HEK293 (cell line): ENCODE results near the gene SNTG2.

Experiments used
- CTCF ChIA-PET: fragments of 350-600 bp; formaldehyde crosslinking; extraction: SDS; loops from one replicate; lab custom pipeline; 2021; ENCODE audit warnings: antibody characterized with exemption; lab: Yijun Ruan, JAX
- POLR2A ChIA-PET: fragments of 300-600 bp; formaldehyde crosslinking; extraction: SDS; loops from one replicate; lab custom pipeline; 2020; ENCODE audit warnings: antibody characterized with exemption, inconsistent platforms; lab: Yijun Ruan, JAX
- H3K27ac ChIP-seq: fragments of 200-500 bp; sonication (Bioruptor generic); 2 replicates; pipeline ENCODE4 v1.5.1; 2014; ENCODE audit warnings: low read depth, low read length, control low read depth, inconsistent platforms; ENCODE audit errors: extremely low read depth
- H3K36me3 ChIP-seq, 2 experiments: fragments of 200-500 bp in 1 of 2; sonication (Bioruptor generic) in 1 of 2; 1 replicate in 1 of 2; 2 replicates in 1 of 2; pipeline ENCODE4 v1.5.1; 2014 to 2017; ENCODE audit warnings: inconsistent platforms in 2 of 2, low read length in 2 of 2; ENCODE audit not compliant: control insufficient read depth in 2 of 2, insufficient read depth in 1 of 2
- H3K4me1 ChIP-seq: fragments of 200-500 bp; sonication (Bioruptor generic); 2 replicates; pipeline ENCODE4 v1.5.1; 2014; ENCODE audit warnings: mild to moderate bottlenecking, low read length, inconsistent platforms; ENCODE audit not compliant: control insufficient read depth, insufficient read depth
- H3K4me3 ChIP-seq: 2 replicates; pipeline ENCODE4 v1.5.1; 2011; ENCODE audit warnings: low read depth, mild to moderate bottlenecking, control low read depth, low read length, moderate library complexity
- H3K9me3 ChIP-seq: fragments of 200-500 bp; sonication (Bioruptor generic); 2 replicates; pipeline ENCODE4 v1.5.1; 2014; ENCODE audit warnings: low read depth, low read length, inconsistent platforms; ENCODE audit not compliant: control insufficient read depth, insufficient read depth
- MEIS1 ChIP-seq: sonication (generic); formaldehyde crosslinking; IDR thresholded peaks from 2 replicates; pipeline ENCODE4 v1.8.1; 2022; ENCODE audit warnings: missing genetic modification reagents, mild to moderate bottlenecking, borderline replicate concordance
- YY2 ChIP-seq: fragments of 450-650 bp; formaldehyde crosslinking; IDR thresholded peaks from 2 replicates; pipeline ENCODE4 v1.5.1; 2016; ENCODE audit warnings: missing biosample characterization, missing genetic modification characterization
- ZNF2 ChIP-seq: fragments of 450-650 bp; formaldehyde crosslinking; IDR thresholded peaks from 2 replicates; pipeline ENCODE4 v1.5.1; 2016; ENCODE audit warnings: missing biosample characterization, missing genetic modification characterization
- ZNF266 ChIP-seq: fragments of 450-650 bp; formaldehyde crosslinking; IDR thresholded peaks from 2 replicates; pipeline ENCODE4 v1.5.1; 2016; ENCODE audit warnings: missing biosample characterization, missing genetic modification characterization, low read depth
- ZNF311 ChIP-seq: fragments of 450-650 bp; formaldehyde crosslinking; IDR thresholded peaks from 2 replicates; pipeline ENCODE4 v1.5.1; 2017; ENCODE audit warnings: missing biosample characterization, missing genetic modification characterization, borderline replicate concordance
- ZNF521 ChIP-seq: fragments of 450-650 bp; formaldehyde crosslinking; IDR thresholded peaks from 2 replicates; pipeline ENCODE4 v1.5.1; 2017; ENCODE audit warnings: missing biosample characterization, mild to moderate bottlenecking, missing genetic modification characterization
- ZNF585B ChIP-seq: fragments of 450-650 bp; formaldehyde crosslinking; IDR thresholded peaks from 2 replicates; pipeline ENCODE4 v1.5.1; 2016; ENCODE audit warnings: missing biosample characterization, missing genetic modification characterization
- ZNF600 ChIP-seq: fragments of 450-650 bp; formaldehyde crosslinking; IDR thresholded peaks from 2 replicates; pipeline ENCODE4 v1.5.1; 2016; ENCODE audit warnings: missing biosample characterization, missing genetic modification characterization
- ZNF701 ChIP-seq: fragments of 450-650 bp; formaldehyde crosslinking; IDR thresholded peaks from 2 replicates; pipeline ENCODE4 v1.5.1; 2016; ENCODE audit warnings: missing biosample characterization, missing genetic modification characterization
- ZNF791 ChIP-seq: fragments of 450-650 bp; formaldehyde crosslinking; IDR thresholded peaks from 2 replicates; pipeline ENCODE4 v1.5.1; 2016; ENCODE audit warnings: missing biosample characterization, missing genetic modification characterization
- TF ChIP-seq, protein P1 (sequence below): fragments of 450-650 bp; formaldehyde crosslinking; IDR thresholded peaks from 2 replicates; pipeline ENCODE4 v1.5.1; 2016; ENCODE audit warnings: missing biosample characterization, missing genetic modification characterization, borderline replicate concordance
- TF ChIP-seq, protein P2 (sequence below): fragments of 450-650 bp; formaldehyde crosslinking; IDR thresholded peaks from 2 replicates; pipeline ENCODE4 v1.5.1; 2016; ENCODE audit warnings: missing biosample characterization, missing genetic modification characterization, borderline replicate concordance
- TF ChIP-seq, protein P3 (sequence below): fragments of 450-650 bp; formaldehyde crosslinking; IDR thresholded peaks from 2 replicates; pipeline ENCODE4 v1.5.1; 2016; ENCODE audit warnings: missing biosample characterization, missing genetic modification characterization
- TF ChIP-seq, protein P4 (sequence below): fragments of 450-650 bp; formaldehyde crosslinking; IDR thresholded peaks from 2 replicates; pipeline ENCODE4 v1.5.1; 2016; ENCODE audit warnings: missing biosample characterization, missing genetic modification characterization, low read depth
- TF ChIP-seq, protein P5 (sequence below): fragments of 450-650 bp; formaldehyde crosslinking; IDR thresholded peaks from 2 replicates; pipeline ENCODE4 v1.5.1; 2016; ENCODE audit warnings: missing biosample characterization, missing genetic modification characterization

SNTG2 gene

DNA sequence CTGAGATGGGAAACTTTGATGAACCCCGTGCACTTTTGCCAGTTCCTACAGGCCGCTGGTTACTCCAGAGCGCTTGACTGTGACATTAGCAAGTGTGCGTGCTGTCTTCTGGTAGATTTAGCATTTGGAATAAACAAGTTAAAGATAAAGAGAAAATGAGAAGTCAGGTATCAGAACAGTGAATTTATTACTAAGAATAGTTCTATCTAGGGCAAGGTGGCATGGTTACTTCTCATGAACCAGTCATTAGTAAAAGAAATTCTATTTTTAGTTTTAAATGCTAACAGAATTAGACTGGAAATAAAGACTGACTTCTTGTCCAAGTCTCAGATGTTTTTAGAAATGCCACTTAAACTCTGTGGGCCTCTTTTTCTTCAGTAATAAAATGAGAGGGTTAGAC, 258.6 kb downstream of the SNTG2 start:
- Histone ChIP-seq H3K27ac (no peak overlapping the region), H3K36me3 (no peaks in the 10 kb centered on the region)
- ChIA-PET CTCF (interaction anchor here (0.6 kb wide), 1 partner anchor 13 kb away, joined by 3 read pairs; no protein-coding TSS in a partner anchor), POLR2A (no interaction called here)
- TF ChIP-seq, protein P1, sequence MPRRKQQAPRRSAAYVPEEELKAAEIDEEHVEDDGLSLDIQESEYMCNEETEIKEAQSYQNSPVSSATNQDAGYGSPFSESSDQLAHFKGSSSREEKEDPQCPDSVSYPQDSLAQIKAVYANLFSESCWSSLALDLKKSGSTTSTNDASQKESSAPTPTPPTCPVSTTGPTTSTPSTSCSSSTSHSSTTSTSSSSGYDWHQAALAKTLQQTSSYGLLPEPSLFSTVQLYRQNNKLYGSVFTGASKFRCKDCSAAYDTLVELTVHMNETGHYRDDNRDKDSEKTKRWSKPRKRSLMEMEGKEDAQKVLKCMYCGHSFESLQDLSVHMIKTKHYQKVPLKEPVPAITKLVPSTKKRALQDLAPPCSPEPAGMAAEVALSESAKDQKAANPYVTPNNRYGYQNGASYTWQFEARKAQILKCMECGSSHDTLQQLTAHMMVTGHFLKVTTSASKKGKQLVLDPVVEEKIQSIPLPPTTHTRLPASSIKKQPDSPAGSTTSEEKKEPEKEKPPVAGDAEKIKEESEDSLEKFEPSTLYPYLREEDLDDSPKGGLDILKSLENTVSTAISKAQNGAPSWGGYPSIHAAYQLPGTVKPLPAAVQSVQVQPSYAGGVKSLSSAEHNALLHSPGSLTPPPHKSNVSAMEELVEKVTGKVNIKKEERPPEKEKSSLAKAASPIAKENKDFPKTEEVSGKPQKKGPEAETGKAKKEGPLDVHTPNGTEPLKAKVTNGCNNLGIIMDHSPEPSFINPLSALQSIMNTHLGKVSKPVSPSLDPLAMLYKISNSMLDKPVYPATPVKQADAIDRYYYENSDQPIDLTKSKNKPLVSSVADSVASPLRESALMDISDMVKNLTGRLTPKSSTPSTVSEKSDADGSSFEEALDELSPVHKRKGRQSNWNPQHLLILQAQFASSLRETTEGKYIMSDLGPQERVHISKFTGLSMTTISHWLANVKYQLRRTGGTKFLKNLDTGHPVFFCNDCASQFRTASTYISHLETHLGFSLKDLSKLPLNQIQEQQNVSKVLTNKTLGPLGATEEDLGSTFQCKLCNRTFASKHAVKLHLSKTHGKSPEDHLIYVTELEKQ: no peak
- no peak for TF ChIP-seq ZNF600 (tag by site-specific recombination)
- TF ChIP-seq, all 188 proteins: peak for 0
- Histone ChIP-seq H3K9me3 (no peaks in the 10 kb centered on the region), H3K4me3 (no peak overlapping the region), H3K4me1 (no peaks in the 10 kb centered on the region)

DNA sequence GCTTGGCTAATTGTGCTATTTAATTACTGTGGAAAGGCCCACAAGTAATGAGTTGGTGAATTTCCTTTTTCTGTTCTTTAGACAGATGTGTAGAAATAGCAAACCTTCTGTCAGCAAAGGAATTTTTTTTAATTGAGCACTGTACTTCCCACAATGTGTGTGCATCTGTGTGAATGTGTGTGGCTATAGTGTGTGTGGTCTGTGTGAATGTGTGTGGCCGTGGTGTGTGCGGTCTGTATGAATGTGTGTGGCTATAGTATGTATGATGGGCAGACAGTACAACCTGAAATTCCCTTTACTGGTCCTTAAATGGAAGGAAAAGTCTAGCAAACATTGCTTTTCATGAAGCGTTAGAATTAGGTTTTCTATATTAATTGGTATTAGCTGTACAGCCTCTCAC, 259.1 kb downstream of the SNTG2 start:
- Histone ChIP-seq H3K4me3 (no peak overlapping the region), H3K4me1 (no peaks in the 10 kb centered on the region), H3K36me3 (no peaks in the 10 kb centered on the region), H3K27ac (no peak overlapping the region), H3K9me3 (no peaks in the 10 kb centered on the region)
- ChIA-PET CTCF (interaction anchor here (0.7 kb wide), 1 partner anchor 146 kb away, joined by 3 read pairs; no protein-coding TSS in a partner anchor), POLR2A (no interaction called here)
- no peak for TF ChIP-seq ZNF701
- TF ChIP-seq, protein P2, sequence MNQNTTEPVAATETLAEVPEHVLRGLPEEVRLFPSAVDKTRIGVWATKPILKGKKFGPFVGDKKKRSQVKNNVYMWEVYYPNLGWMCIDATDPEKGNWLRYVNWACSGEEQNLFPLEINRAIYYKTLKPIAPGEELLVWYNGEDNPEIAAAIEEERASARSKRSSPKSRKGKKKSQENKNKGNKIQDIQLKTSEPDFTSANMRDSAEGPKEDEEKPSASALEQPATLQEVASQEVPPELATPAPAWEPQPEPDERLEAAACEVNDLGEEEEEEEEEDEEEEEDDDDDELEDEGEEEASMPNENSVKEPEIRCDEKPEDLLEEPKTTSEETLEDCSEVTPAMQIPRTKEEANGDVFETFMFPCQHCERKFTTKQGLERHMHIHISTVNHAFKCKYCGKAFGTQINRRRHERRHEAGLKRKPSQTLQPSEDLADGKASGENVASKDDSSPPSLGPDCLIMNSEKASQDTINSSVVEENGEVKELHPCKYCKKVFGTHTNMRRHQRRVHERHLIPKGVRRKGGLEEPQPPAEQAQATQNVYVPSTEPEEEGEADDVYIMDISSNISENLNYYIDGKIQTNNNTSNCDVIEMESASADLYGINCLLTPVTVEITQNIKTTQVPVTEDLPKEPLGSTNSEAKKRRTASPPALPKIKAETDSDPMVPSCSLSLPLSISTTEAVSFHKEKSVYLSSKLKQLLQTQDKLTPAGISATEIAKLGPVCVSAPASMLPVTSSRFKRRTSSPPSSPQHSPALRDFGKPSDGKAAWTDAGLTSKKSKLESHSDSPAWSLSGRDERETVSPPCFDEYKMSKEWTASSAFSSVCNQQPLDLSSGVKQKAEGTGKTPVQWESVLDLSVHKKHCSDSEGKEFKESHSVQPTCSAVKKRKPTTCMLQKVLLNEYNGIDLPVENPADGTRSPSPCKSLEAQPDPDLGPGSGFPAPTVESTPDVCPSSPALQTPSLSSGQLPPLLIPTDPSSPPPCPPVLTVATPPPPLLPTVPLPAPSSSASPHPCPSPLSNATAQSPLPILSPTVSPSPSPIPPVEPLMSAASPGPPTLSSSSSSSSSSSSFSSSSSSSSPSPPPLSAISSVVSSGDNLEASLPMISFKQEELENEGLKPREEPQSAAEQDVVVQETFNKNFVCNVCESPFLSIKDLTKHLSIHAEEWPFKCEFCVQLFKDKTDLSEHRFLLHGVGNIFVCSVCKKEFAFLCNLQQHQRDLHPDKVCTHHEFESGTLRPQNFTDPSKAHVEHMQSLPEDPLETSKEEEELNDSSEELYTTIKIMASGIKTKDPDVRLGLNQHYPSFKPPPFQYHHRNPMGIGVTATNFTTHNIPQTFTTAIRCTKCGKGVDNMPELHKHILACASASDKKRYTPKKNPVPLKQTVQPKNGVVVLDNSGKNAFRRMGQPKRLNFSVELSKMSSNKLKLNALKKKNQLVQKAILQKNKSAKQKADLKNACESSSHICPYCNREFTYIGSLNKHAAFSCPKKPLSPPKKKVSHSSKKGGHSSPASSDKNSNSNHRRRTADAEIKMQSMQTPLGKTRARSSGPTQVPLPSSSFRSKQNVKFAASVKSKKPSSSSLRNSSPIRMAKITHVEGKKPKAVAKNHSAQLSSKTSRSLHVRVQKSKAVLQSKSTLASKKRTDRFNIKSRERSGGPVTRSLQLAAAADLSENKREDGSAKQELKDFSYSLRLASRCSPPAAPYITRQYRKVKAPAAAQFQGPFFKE (tag by site-specific recombination): no peak
- TF ChIP-seq, protein P3, sequence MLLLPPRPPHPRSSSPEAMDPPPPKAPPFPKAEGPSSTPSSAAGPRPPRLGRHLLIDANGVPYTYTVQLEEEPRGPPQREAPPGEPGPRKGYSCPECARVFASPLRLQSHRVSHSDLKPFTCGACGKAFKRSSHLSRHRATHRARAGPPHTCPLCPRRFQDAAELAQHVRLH (tag by site-specific recombination): no peak
- TF ChIP-seq, protein P1: no peak
- TF ChIP-seq, protein P4, sequence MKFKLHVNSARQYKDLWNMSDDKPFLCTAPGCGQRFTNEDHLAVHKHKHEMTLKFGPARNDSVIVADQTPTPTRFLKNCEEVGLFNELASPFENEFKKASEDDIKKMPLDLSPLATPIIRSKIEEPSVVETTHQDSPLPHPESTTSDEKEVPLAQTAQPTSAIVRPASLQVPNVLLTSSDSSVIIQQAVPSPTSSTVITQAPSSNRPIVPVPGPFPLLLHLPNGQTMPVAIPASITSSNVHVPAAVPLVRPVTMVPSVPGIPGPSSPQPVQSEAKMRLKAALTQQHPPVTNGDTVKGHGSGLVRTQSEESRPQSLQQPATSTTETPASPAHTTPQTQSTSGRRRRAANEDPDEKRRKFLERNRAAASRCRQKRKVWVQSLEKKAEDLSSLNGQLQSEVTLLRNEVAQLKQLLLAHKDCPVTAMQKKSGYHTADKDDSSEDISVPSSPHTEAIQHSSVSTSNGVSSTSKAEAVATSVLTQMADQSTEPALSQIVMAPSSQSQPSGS: no peak
- TF ChIP-seq ZNF266: no peak
- no peak for TF ChIP-seq ZNF791 (tag by site-specific recombination)
- no peak for TF ChIP-seq ZNF2
- TF ChIP-seq, protein P5, sequence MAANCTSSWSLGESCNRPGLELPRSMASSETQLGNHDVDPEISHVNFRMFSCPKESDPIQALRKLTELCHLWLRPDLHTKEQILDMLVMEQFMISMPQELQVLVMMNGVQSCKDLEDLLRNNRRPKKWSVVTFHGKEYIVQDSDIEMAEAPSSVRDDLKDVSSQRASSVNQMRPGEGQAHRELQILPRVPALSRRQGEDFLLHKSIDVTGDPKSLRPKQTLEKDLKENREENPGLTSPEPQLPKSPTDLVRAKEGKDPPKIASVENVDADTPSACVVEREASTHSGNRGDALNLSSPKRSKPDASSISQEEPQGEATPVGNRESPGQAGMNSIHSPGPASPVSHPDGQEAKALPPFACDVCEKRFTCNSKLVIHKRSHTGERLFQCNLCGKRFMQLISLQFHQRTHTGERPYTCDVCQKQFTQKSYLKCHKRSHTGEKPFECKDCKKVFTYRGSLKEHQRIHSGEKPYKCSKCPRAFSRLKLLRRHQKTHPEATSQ: no peak
- no peak for TF ChIP-seq ZNF521 (tag by site-specific recombination)
- no peak for TF ChIP-seq YY2 (tag by site-specific recombination)
- TF ChIP-seq MEIS1 (CRISPR knock-in tag): no peak
- no peak for TF ChIP-seq ZNF311 (tag by site-specific recombination)
- no peak for TF ChIP-seq ZNF585B
